Fibroblast of skin of left quadriceps (primary cell): ENCODE data around the gene INTS15.

ENCODE experiments used
- DNase-seq, 2 experiments: peaks; one replicate each; pipeline ENCODE4 v3.0.0-alpha.2; 2013; ENCODE audit warnings: low read depth in 2 of 2

The INTS15 gene

GRCh38 chr7:6642239-6642839 is 52.5 kb downstream of the INTS15 start:
- DNase-seq: no peak

GRCh38 chr7:6642861-6643640 is 53.2 kb downstream of the INTS15 start:
- DNase-seq: no peak

GRCh38 chr7:6643915-6644625 is 54.2 kb downstream of the INTS15 start:
- DNase-seq: no peak

GRCh38 chr7:6644728-6645127 is 54.9 kb downstream of the INTS15 start:
- no peak for DNase-seq

- DNase-seq: no peak
Observed at GRCh38 chr7:6646465-6646864, 56.6 kb downstream of the INTS15 start.

- no peak for DNase-seq
Observed at GRCh38 chr7:6647080-6647479, 57.3 kb downstream of the INTS15 start.

- no peak for DNase-seq
Observed at GRCh38 chr7:6647541-6647940, 57.7 kb downstream of the INTS15 start.

- DNase-seq: no peak
Observed at GRCh38 chr7:6648066-6648814, 58.4 kb downstream of the INTS15 start.

- no peak for DNase-seq
Observed at GRCh38 chr7:6648815-6649104, 58.9 kb downstream of the INTS15 start.

GRCh38 chr7:6649241-6649961 is 59.6 kb downstream of the INTS15 start:
- DNase-seq: no peak

GRCh38 chr7:6650086-6650485 is 60.3 kb downstream of the INTS15 start:
- DNase-seq: no peak

GRCh38 chr7:6650521-6651011 is 60.7 kb downstream of the INTS15 start:
- no peak for DNase-seq

GRCh38 chr7:6651851-6652445 is 62.1 kb downstream of the INTS15 start:
- DNase-seq: no peak

- DNase-seq: no peak
Observed at GRCh38 chr7:6652446-6653011, 62.7 kb downstream of the INTS15 start.

GRCh38 chr7:6653071-6654003 is 63.5 kb downstream of the INTS15 start:
- no peak for DNase-seq

- DNase-seq: no peak
Observed at GRCh38 chr7:6654113-6654841, 64.5 kb downstream of the INTS15 start.

GRCh38 chr7:6654842-6655610 is 65.2 kb downstream of the INTS15 start:
- DNase-seq: no peak
